GM12872 (cell line): ENCODE data around the gene ERP44.

ENCODE experiments used
- TF ChIP-seq, protein P1 (sequence below): IDR thresholded peaks from 3 replicates; pipeline ENCODE4 v1.5.1; 2011; ENCODE audit warnings: low read depth, mild to moderate bottlenecking, low read length, moderate library complexity; ENCODE audit not compliant: insufficient read depth

ERP44 gene

DNA sequence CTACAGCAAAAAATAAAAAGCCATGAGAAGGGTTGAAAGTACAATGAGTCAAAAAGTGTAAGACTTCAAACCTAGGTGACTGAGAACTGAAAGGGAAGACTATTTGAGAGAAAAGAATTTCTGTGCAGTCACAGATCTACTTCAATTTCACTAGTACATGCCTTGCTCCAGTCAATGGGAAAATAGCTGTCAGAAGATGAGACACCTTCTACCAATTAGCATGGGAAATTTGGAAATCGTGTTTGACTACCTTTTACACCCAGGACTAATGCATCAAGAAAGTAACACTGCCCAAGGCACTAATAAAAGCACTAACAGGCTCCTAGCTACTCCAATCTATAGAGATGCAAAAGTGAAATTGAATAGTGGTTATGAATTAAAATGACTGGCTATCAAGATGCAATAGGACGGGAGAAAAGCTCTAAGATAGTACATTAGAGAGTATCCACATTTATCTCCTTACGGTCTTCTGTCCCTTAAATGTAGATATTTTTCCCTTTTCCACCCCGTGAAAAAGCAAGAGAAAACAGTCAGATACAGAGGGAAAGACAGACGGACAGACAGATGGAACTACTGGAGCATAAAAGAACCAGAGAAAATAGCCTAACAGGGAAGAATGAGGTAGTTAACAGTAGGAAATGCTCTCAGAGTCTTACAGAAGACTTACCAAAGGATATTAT is 15.2 kb downstream of the ERP44 start:
- TF ChIP-seq, protein P1, sequence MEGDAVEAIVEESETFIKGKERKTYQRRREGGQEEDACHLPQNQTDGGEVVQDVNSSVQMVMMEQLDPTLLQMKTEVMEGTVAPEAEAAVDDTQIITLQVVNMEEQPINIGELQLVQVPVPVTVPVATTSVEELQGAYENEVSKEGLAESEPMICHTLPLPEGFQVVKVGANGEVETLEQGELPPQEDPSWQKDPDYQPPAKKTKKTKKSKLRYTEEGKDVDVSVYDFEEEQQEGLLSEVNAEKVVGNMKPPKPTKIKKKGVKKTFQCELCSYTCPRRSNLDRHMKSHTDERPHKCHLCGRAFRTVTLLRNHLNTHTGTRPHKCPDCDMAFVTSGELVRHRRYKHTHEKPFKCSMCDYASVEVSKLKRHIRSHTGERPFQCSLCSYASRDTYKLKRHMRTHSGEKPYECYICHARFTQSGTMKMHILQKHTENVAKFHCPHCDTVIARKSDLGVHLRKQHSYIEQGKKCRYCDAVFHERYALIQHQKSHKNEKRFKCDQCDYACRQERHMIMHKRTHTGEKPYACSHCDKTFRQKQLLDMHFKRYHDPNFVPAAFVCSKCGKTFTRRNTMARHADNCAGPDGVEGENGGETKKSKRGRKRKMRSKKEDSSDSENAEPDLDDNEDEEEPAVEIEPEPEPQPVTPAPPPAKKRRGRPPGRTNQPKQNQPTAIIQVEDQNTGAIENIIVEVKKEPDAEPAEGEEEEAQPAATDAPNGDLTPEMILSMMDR = no peak

GRCh38 chr9:100082782-100083181 is 16.0 kb downstream of the ERP44 start:
- TF ChIP-seq, protein P1 = no peak

DNA sequence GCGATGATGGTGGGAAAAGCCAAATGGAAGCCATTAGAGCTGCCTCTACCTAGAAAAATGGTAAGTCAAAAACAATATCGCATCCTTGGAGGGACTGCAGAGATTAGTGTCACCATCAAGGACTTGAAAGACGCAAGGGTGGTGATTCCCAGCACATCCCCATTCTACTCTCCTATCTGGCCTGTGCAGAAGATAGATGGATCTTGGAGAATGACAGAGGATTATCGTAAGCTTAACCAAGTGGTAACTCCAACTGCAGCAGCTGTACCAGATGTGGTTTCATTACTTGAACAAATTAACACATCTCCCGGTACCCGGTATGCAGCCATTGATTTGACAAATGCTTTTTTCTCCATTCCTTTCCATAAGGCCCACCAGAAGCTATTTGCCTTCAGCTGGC is 23.8 kb downstream of the ERP44 start:
- TF ChIP-seq, protein P1 = no peak

DNA sequence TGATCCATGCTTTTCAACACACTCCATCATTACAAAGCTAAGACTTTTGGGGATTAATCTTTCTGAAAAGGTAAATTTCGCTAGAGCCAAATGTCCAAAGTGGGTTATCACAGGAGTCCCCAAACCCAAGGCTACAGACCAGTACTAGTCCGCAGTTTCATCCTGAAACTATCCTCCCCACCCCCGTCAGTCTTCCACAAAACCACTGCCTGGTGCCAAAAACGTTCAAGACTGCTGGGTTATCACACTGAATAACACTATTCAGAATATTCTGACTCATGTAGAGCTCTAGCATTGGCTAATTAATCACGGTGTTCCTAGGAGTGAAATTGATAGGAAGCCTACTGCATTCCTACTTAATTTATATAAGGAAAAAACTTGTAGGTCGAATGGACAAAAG is 24.7 kb downstream of the ERP44 start:
- TF ChIP-seq, protein P1 = no peak

- TF ChIP-seq, protein P1 = no peak
These were observed 26.0 kb downstream of the ERP44 start for GRCh38 chr9:100072805-100073204.

DNA sequence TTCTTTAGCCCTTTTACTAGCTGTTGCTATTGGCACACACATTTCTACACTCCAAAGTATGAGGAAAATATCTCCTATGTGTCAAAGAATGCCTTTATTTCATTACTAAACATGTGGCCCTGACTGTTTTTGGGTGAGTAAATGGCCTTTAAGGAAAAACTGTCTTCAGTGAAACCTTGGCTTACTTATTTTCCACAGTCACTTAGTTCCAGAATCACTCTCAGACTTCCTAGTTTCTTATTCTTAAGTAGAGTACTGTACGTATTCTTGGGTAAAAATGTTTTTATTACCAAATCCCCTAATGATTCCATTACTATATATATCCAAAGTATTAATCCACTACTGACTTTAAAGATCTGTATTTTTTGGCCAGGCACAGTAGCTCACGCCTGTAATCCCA is 27.5 kb downstream of the ERP44 start:
- TF ChIP-seq, protein P1 = no peak

- TF ChIP-seq, protein P1 = no peak
These were observed 28.4 kb downstream of the ERP44 start for GRCh38 chr9:100070104-100071041.
